ENCODE measurements around the gene HDAC8. TPM values are rescaled to one million over a fixed set of nuclear protein-coding genes. Genes with fewer than 3 reads are reported as not detected.

The HDAC8 gene
- polyA plus RNA-seq, 1 experiment = 24.8 TPM

DNA sequence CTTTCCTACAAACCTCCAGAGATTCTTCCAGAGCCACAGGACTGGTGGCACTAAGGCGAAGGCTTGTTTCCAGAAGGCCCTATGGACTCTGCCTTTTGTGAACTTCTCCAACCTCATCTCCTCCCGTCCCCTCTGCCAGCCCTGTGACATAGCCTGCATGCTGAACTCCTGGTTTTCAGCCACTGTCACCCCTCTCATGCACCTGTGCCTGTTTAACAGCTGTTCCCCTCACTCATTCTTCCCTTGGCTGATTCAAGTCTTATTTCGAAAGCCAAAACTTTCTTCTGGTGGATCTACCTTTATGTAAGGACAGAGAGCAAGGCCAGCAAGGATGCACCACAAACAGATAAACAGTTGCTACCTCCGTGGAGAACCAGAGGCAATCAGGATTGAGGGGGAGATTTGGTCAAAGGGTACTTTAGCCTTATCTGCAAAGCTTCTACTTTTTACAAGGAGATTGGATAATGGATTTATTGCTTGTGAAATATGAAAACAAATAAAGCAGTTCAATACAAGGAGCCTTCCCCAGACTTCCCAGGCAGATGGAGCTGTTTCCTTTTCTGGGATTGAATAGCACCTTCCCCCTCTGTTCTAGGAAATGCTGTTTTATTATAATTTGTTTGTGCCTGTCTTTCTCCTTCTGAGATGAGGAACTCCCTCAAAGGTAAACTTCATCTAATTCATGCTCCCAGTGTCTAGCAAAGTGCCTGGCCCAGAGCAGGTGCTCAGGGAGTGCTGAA lies 272.6 kb downstream of the HDAC8 start:
- Histone ChIP-seq H3K9me3 (ENCODE audit: control insufficient read depth, insufficient read depth, low read length) (no peaks in the 10 kb centered on the region), H3K27me3 (ENCODE audit: control insufficient read depth, insufficient read depth, low read length) (peaks cover 52% of the 10 kb centered on the region), H3K27ac (ENCODE audit: low read depth, low read length) (no peak overlapping the region), H3K4me3 (ENCODE audit: low read depth, low read length) (no peak overlapping the region)
- CTCF ChIA-PET = interaction anchor here (0.5 to 1.6 kb wide), 2 partner anchors 23 to 30 kb away, joined by 4 to 6 read pairs; partner anchors contain the start of gene RPS4X
- POLR2A ChIA-PET = no interaction called here
- DNase-seq (ENCODE audit: low read depth, low spot score) = no peak
- TF ChIP-seq, protein P1, sequence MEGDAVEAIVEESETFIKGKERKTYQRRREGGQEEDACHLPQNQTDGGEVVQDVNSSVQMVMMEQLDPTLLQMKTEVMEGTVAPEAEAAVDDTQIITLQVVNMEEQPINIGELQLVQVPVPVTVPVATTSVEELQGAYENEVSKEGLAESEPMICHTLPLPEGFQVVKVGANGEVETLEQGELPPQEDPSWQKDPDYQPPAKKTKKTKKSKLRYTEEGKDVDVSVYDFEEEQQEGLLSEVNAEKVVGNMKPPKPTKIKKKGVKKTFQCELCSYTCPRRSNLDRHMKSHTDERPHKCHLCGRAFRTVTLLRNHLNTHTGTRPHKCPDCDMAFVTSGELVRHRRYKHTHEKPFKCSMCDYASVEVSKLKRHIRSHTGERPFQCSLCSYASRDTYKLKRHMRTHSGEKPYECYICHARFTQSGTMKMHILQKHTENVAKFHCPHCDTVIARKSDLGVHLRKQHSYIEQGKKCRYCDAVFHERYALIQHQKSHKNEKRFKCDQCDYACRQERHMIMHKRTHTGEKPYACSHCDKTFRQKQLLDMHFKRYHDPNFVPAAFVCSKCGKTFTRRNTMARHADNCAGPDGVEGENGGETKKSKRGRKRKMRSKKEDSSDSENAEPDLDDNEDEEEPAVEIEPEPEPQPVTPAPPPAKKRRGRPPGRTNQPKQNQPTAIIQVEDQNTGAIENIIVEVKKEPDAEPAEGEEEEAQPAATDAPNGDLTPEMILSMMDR (IDR thresholded peaks at IDR 0.05; ENCODE audit: low read depth, low read length) = no peak

DNA sequence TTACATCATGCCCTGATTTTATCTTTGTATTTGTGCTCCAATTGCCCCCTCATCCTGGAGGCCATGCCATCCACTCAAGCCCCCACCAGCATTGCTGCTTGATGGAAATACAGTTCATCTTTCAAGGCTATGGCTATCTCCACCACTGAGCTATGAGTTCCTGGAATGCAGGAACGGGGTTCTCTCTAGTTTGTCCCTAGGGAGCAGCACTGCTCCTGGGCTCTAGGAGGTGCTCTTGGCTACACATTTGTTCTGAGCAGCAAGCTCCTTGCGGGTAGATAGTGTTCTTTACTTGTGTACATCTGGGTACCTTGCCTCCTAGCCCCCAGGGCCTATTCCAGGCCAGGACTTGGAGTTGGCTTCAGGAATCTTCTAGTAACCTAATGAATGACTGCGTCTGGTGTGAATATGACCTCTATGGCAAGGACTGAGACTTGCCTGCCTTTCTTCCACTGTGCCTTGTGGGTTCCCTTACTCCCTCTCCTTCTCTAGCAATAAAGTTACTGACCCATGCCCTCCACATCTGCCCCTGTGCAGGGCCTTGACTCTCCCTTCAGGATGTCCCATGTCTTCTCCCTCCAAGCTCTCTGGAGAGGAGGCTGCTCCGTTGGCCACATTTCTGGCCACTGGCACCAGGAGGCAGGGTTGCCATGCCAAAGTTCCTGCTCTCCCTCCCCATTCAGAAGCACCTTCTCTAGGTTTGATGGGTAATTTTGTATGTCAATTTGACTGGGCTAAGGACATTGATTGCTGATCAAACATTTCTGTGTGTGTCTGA lies 274.5 kb downstream of the HDAC8 start:
- DNase-seq (ENCODE audit: low read depth, low spot score) = no peak
- H3K4me3 ChIP-seq (ENCODE audit: low read depth, low read length) = no peak overlapping the region
- H3K9me3 ChIP-seq (ENCODE audit: control insufficient read depth, insufficient read depth, low read length) = no peaks in the 10 kb centered on the region
- peaks cover 34% of the 10 kb centered on the region for H3K27me3 ChIP-seq (ENCODE audit: control insufficient read depth, insufficient read depth, low read length)
- TF ChIP-seq, protein P1 (IDR thresholded peaks at IDR 0.05; ENCODE audit: low read depth, low read length) = peak; percentile 31
- no peak overlapping the region for H3K27ac ChIP-seq (ENCODE audit: low read depth, low read length)
- ChIA-PET CTCF (interaction anchor here (0.6 to 0.8 kb wide), 3 partner anchors 21 to 242 kb away, joined by 3 to 4 read pairs (median 3); partner anchors contain the start of gene RPS4X), POLR2A (no interaction called here)

DNA sequence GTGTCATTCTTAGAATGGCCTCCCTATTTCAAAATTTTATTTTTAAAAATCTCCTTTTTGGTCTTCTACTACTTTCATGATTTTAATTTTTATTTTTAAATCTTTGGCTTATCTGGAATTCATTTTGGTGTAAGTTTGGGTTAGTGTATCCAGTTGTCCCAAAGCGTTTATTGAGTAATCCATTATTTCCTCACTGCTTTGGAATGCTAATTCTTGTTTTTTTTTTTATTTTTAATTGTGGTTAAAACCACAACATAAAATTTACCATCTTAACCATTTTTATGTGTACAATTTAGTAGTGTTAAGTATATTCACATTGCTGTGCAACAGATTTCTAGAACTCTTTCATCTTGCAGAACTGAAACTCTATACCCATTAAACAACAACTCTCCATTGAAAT lies 275.7 kb downstream of the HDAC8 start:
- H3K9me3 ChIP-seq (ENCODE audit: control insufficient read depth, insufficient read depth, low read length) = no peaks in the 10 kb centered on the region
- ChIA-PET CTCF (no interaction called here), POLR2A (no interaction called here)
- TF ChIP-seq, protein P1 (IDR thresholded peaks at IDR 0.05; ENCODE audit: low read depth, low read length) = no peak
- H3K27me3 ChIP-seq (ENCODE audit: control insufficient read depth, insufficient read depth, low read length) = peaks cover 24% of the 10 kb centered on the region
- H3K4me3 ChIP-seq (ENCODE audit: low read depth, low read length) = no peak overlapping the region
- H3K27ac ChIP-seq (ENCODE audit: low read depth, low read length) = no peak overlapping the region
- no peak for DNase-seq (ENCODE audit: low read depth, low spot score)

DNA sequence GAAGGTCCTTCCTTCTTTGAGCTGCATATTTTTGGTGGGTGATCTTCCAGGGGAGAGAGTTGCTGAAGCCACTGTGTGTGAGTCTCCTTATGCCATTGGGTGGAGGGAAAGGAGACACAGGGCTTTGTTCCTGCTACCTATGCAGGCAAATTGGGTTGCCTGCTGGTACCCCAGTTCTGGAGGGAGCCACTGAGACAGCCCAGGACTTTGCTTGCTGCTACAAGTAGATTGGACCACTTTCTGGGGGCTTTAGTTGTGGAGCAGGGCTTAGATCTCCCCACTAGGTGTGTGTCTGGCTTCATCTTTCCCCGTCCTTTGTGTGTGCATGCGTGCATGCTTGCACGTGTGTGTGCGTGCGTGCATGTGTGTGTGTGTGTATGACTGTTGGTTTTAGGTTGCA lies 276.9 kb downstream of the HDAC8 start:
- Histone ChIP-seq H3K4me3 (ENCODE audit: low read depth, low read length) (no peak overlapping the region), H3K27me3 (ENCODE audit: control insufficient read depth, insufficient read depth, low read length) (peaks cover 18% of the 10 kb centered on the region), H3K27ac (ENCODE audit: low read depth, low read length) (no peak overlapping the region), H3K9me3 (ENCODE audit: control insufficient read depth, insufficient read depth, low read length) (no peaks in the 10 kb centered on the region)
- no peak for DNase-seq (ENCODE audit: low read depth, low spot score)
- ChIA-PET POLR2A (interaction anchor here (0.5 kb wide), 1 partner anchor 11 kb away, joined by 3 read pairs; no protein-coding TSS in a partner anchor), CTCF (interaction anchor here (1.2 to 1.6 kb wide), 2 partner anchors 12 to 19 kb away, joined by 3 to 9 read pairs; partner anchors contain the start of gene RPS4X)
- TF ChIP-seq, protein P1 (IDR thresholded peaks at IDR 0.05; ENCODE audit: low read depth, low read length) = no peak

DNA sequence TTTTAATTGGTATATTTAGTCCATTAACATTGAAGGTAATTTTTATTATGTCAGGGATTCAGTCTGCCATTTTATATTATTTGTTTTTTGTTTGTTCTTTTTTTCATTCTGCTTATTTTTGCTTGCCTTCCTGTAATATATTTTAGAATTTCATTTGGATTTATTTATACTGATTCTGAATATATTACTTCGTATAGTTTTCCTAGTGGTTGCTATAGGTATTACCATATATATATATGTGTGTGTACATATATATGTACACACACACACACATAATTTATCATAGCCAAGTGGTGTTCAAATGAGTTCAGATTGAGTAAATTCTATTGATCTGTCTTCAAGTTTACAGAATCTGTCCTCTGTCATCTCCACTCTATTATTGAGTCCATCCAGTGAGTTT lies 278.1 kb downstream of the HDAC8 start:
- POLR2A ChIA-PET = no interaction called here

More for the DNA sequence above, 278.1 kb downstream of the HDAC8 start:
- H3K27ac ChIP-seq (ENCODE audit: low read depth, low read length) = no peak overlapping the region
- H3K27me3 ChIP-seq (ENCODE audit: control insufficient read depth, insufficient read depth, low read length) = peaks cover 15% of the 10 kb centered on the region
- no peak overlapping the region for H3K4me3 ChIP-seq (ENCODE audit: low read depth, low read length)
- CTCF ChIA-PET = interaction anchor here (0.7 to 1.6 kb wide), 2 partner anchors 17 to 174 kb away, joined by 3 to 9 read pairs; partner anchors contain the start of gene RPS4X
- no peaks in the 10 kb centered on the region for H3K9me3 ChIP-seq (ENCODE audit: control insufficient read depth, insufficient read depth, low read length)
- DNase-seq (ENCODE audit: low read depth, low spot score) = no peak
- TF ChIP-seq, protein P1 (IDR thresholded peaks at IDR 0.05; ENCODE audit: low read depth, low read length) = no peak

Data from AG04450 (cell line).